Measurements from ENCODE around the gene PPP2R2D. TPM values are rescaled to one million over a fixed set of nuclear protein-coding genes. Genes with fewer than 3 reads are reported as not detected.

Gene PPP2R2D
- polyA plus RNA-seq, 1 of the 3 experiments (the other 2 are of a cell fraction) = 25.1 TPM

- TF ChIP-seq REST (IDR thresholded peaks at IDR 0.05; ENCODE audit: low read depth, low read length) (no peak), RCOR1 (IDR thresholded peaks at IDR 0.05; ENCODE audit: low read length) (no peak), FOXM1 (IDR thresholded peaks at IDR 0.05; ENCODE audit: low read depth) (no peak), MXI1 (IDR thresholded peaks at IDR 0.05; ENCODE audit: low read depth, low read length) (no peak), GABPA (IDR thresholded peaks at IDR 0.05; ENCODE audit: low read depth) (no peak), SIN3A (IDR thresholded peaks at IDR 0.05; ENCODE audit: borderline replicate concordance, low read depth, low read length) (no peak)
Observed at GRCh38 chr10:131872011-131872826, 28.6 kb upstream of the PPP2R2D start (continued).

- POLR2A ChIA-PET = no interaction called here
Observed at GRCh38 chr10:131872827-131873375, 27.9 kb upstream of the PPP2R2D start.

More at GRCh38 chr10:131872827-131873375, 27.9 kb upstream of the PPP2R2D start:
- no peaks in the 10 kb centered on the region for H3K9me3 ChIP-seq
- no peak overlapping the region for H3K4me3 ChIP-seq (ENCODE audit: low read depth in 2 of 2, low read length in 1 of 2)
- H3K27me3 ChIP-seq (ENCODE audit: insufficient read depth) = no peaks in the 10 kb centered on the region
- no peaks in the 10 kb centered on the region; a peak in 1 of 4 replicates for H3K4me1 ChIP-seq (ENCODE audit: control insufficient read depth in 1 of 2, insufficient read depth in 2 of 2, low read depth in 1 of 2, low read length in 1 of 2)
- H3K36me3 ChIP-seq (replicated peaks in 1 of 2; ENCODE audit: control insufficient read depth in 1 of 2, insufficient read depth in 2 of 2, low read length in 1 of 2) = no peaks in the 10 kb centered on the region
- no peaks in the 10 kb centered on the region for H3K9me2 ChIP-seq
- TF ChIP-seq NRF1 (IDR thresholded peaks at IDR 0.05; ENCODE audit: low read depth, low read length) (no peak), TAF1 (IDR thresholded peaks at IDR 0.05; ENCODE audit: borderline replicate concordance, low read depth, low read length) (no peak), FOSL2 (IDR thresholded peaks at IDR 0.05; ENCODE audit: borderline replicate concordance, low read depth) (no peak), POLR2AphosphoS5 (IDR thresholded peaks at IDR 0.05; ENCODE audit: low read depth, low read length) (no peak), CTCF (IDR thresholded peaks at IDR 0.05) (no peak), SIN3A (IDR thresholded peaks at IDR 0.05; ENCODE audit: borderline replicate concordance, low read depth, low read length) (no peak), TEAD4 (IDR thresholded peaks at IDR 0.05; ENCODE audit: borderline replicate concordance, insufficient read depth) (no peak), NFIC (IDR thresholded peaks at IDR 0.05; ENCODE audit: borderline replicate concordance) (no peak), GABPA (IDR thresholded peaks at IDR 0.05; ENCODE audit: low read depth) (no peak), EZH2phosphoT487 (IDR thresholded peaks at IDR 0.05; ENCODE audit: borderline replicate concordance, low read depth) (no peak), FOXJ3 (CRISPR knock-in tag; IDR thresholded peaks at IDR 0.05) (no peak), MAX (IDR thresholded peaks at IDR 0.05; ENCODE audit: low read depth) (no peak), SMC3 (IDR thresholded peaks at IDR 0.05; ENCODE audit: low read depth, low read length) (no peak), RAD21 (IDR thresholded peaks at IDR 0.05; ENCODE audit: low read length) (no peak), YY1 (IDR thresholded peaks at IDR 0.05; ENCODE audit: low read depth) (no peak), RCOR1 (IDR thresholded peaks at IDR 0.05; ENCODE audit: low read length) (no peak), MEF2A (IDR thresholded peaks at IDR 0.05; ENCODE audit: borderline replicate concordance, low read depth) (no peak), PBX3 (IDR thresholded peaks at IDR 0.05) (no peak), USF1 (IDR thresholded peaks at IDR 0.05; ENCODE audit: borderline replicate concordance, low read depth) (no peak)
- 73% methylated on average over 11 of the region's 19 CpGs for WGBS (ENCODE audit: low lambda C conversion rate)
- no peaks in the 10 kb centered on the region for H4K20me1 ChIP-seq (ENCODE audit: insufficient read depth)
- H3K27ac ChIP-seq (ENCODE audit: low read depth in 2 of 2, low read length in 1 of 2) = no peak overlapping the region
- H2AFZ ChIP-seq (ENCODE audit: low read depth) = no peak overlapping the region
- no peaks in the 10 kb centered on the region for H3F3A ChIP-seq (replicated peaks; ENCODE audit: insufficient read depth)
- CTCF ChIA-PET = interaction anchor here (0.6 to 4.1 kb wide), 14 partner anchors 11 to 560 kb away, joined by 3 to 43 read pairs (median 4); no protein-coding TSS in a partner anchor
- no peak overlapping the region for H3K4me2 ChIP-seq
- H3K79me2 ChIP-seq (ENCODE audit: insufficient read depth) = no peaks in the 10 kb centered on the region
- H3K9ac ChIP-seq = no peak overlapping the region
- no peak for DNase-seq

Measured in SK-N-SH (cell line).